ENCODE measurements around the gene AOX1.
"Not testable (repeated sequence)": the region's sequence is repeated elsewhere in the genome, so short reads cannot be mapped to it uniquely, and the experiment has no call there.

DNA sequence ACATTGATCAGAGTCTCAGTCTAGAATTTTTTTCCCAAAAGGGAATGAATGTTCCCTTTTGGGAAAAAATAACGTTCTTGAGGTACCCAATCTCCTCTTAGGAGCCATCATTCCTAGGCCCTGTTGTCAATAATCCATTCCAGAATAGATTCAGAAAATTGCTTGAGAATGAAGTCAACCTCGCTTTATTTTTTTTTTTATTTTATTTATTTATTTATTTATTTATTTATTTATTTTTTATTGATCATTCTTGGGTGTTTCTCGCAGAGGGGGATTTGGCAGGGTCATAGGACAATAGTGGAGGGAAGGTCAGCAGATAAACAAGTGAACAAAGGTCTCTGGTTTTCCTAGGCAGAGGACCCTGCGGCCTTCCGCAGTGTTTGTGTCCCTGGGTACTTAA lies 96.6 kb downstream of the AOX1 start:
- TF ChIP-seq, protein P1, sequence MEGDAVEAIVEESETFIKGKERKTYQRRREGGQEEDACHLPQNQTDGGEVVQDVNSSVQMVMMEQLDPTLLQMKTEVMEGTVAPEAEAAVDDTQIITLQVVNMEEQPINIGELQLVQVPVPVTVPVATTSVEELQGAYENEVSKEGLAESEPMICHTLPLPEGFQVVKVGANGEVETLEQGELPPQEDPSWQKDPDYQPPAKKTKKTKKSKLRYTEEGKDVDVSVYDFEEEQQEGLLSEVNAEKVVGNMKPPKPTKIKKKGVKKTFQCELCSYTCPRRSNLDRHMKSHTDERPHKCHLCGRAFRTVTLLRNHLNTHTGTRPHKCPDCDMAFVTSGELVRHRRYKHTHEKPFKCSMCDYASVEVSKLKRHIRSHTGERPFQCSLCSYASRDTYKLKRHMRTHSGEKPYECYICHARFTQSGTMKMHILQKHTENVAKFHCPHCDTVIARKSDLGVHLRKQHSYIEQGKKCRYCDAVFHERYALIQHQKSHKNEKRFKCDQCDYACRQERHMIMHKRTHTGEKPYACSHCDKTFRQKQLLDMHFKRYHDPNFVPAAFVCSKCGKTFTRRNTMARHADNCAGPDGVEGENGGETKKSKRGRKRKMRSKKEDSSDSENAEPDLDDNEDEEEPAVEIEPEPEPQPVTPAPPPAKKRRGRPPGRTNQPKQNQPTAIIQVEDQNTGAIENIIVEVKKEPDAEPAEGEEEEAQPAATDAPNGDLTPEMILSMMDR (IDR thresholded peaks at IDR 0.05; ENCODE audit: low read depth, low read length, poor library complexity, severe bottlenecking) = not testable (repeated sequence)
- not testable (repeated sequence) for TF ChIP-seq EZH2phosphoT487 (IDR thresholded peaks at IDR 0.05; ENCODE audit: borderline replicate concordance, low read length)
